HepG2 (cell line): ENCODE measurements around the gene C1R. TPM values are rescaled to one million over a fixed set of nuclear protein-coding genes. Genes with fewer than 3 reads are reported as not detected.

Experiments used
- CBX5 ChIP-seq: sonication (generic); formaldehyde crosslinking; IDR thresholded peaks from 2 replicates; pipeline ENCODE4 v1.4.0; 2020; ENCODE audit warnings: missing genetic modification reagents, borderline replicate concordance
- DR1 ChIP-seq: sonication (generic); formaldehyde crosslinking; IDR thresholded peaks from 2 replicates; pipeline ENCODE4 v1.8.0; 2021; ENCODE audit warnings: mild to moderate bottlenecking, missing genetic modification reagents, inconsistent platforms
- HNF4G ChIP-seq, 2 experiments: sonication (generic) in 1 of 2; formaldehyde crosslinking in 1 of 2; IDR thresholded peaks; 2 replicates each; pipeline versions ENCODE4 v1.4.0 to v1.6.1; 2011 to 2020; ENCODE audit warnings: borderline replicate concordance in 2 of 2, low read depth in 2 of 2, mild to moderate bottlenecking in 2 of 2, low read length in 1 of 2, missing genetic modification reagents in 1 of 2, moderate library complexity in 1 of 2
- MIXL1 ChIP-seq: IDR thresholded peaks from 2 replicates; pipeline ENCODE4 v1.6.1; 2016
- NFE2 ChIP-seq: sonication (generic); formaldehyde crosslinking; IDR thresholded peaks from 2 replicates; pipeline ENCODE4 v1.4.0; 2020; ENCODE audit warnings: missing genetic modification reagents
- RARA ChIP-seq: IDR thresholded peaks from 2 replicates; pipeline ENCODE4 v1.6.1; 2016; ENCODE audit warnings: missing genetic modification reagents, missing compliant biosample characterization
- RXRA ChIP-seq: sonication (generic); formaldehyde crosslinking; IDR thresholded peaks from 2 replicates; pipeline ENCODE4 v1.5.1; 2020; ENCODE audit warnings: missing genetic modification reagents
- SIN3B ChIP-seq: fragments of 150-350 bp; IDR thresholded peaks from 2 replicates; pipeline ENCODE4 v1.6.1; 2014; ENCODE audit warnings: low read length
- ZNF10 ChIP-seq: sonication (generic); formaldehyde crosslinking; IDR thresholded peaks from 2 replicates; pipeline ENCODE4 v1.4.0; 2020; ENCODE audit warnings: mild to moderate bottlenecking, low read depth, missing genetic modification reagents, borderline replicate concordance
- ZNF180 ChIP-seq: sonication (generic); formaldehyde crosslinking; IDR thresholded peaks from 2 replicates; pipeline ENCODE4 v1.4.0; 2020; ENCODE audit warnings: low read depth, missing genetic modification reagents, borderline replicate concordance
- ZNF225 ChIP-seq: sonication (generic); formaldehyde crosslinking; IDR thresholded peaks from 2 replicates; pipeline ENCODE4 v1.4.0; 2020; ENCODE audit warnings: mild to moderate bottlenecking, missing genetic modification reagents
- ZNF337 ChIP-seq: sonication (generic); formaldehyde crosslinking; IDR thresholded peaks from 2 replicates; pipeline ENCODE4 v1.5.1; 2020; ENCODE audit warnings: missing genetic modification reagents, low read depth, mild to moderate bottlenecking, borderline replicate concordance
- ZNF557 ChIP-seq: sonication (generic); formaldehyde crosslinking; IDR thresholded peaks from 2 replicates; pipeline ENCODE4 v1.4.0; 2020; ENCODE audit warnings: missing genetic modification reagents
- ZNF619 ChIP-seq: sonication (generic); formaldehyde crosslinking; IDR thresholded peaks from 2 replicates; pipeline ENCODE4 v1.4.0; 2020; ENCODE audit warnings: mild to moderate bottlenecking, missing genetic modification reagents
- polyA plus RNA-seq, 8 experiments: library from polyadenylated mRNA; depleted of rRNA in 3 of 8; stranded (reverse) in 7 of 8; unstranded in 1 of 8; fragments of >200 nt; fragmentation: Illumina TruSeq in 4 of 8; extraction: Trizol in 4 of 8; gene quantifications; 2 replicates each; pipeline versions ENCODE4 v1.2.1 to v1.2.3, GENCODE V29; 2011 to 2016; ENCODE audit warnings: low read depth in 4 of 8, missing spikeins in 1 of 8, mixed read lengths in 1 of 8; ENCODE audit not compliant: insufficient read depth in 1 of 8
- total RNA-seq, 5 experiments: library from RNA; depleted of rRNA; stranded (reverse); fragments of >200 nt; fragmentation: Illumina TruSeq; extraction: Trizol; gene quantifications; 2 replicates each; pipeline ENCODE4 v1.2.3, GENCODE V29; 2016; ENCODE audit warnings: low read depth in 1 of 5
- TF ChIP-seq, protein P1 (sequence below): sonication (generic); formaldehyde crosslinking; IDR thresholded peaks from 2 replicates; pipeline ENCODE4 v1.5.1; 2020; ENCODE audit warnings: missing genetic modification reagents, mild to moderate bottlenecking, borderline replicate concordance
- TF ChIP-seq, protein P2 (sequence below): sonication (generic); formaldehyde crosslinking; conservative IDR thresholded peaks from 2 replicates; pipeline ENCODE4 v1.8.1; 2023; ENCODE audit warnings: missing genetic modification reagents
- TF ChIP-seq, protein P3 (sequence below): sonication (generic); formaldehyde crosslinking; IDR thresholded peaks from 2 replicates; pipeline ENCODE4 v1.8.1; 2023; ENCODE audit warnings: mild to moderate bottlenecking, missing genetic modification reagents, borderline replicate concordance
- TF ChIP-seq, protein P4 (sequence below): sonication (generic); formaldehyde crosslinking; IDR thresholded peaks from 2 replicates; pipeline ENCODE4 v1.4.0; 2020; ENCODE audit warnings: mild to moderate bottlenecking, missing genetic modification reagents, borderline replicate concordance

The C1R gene
- total and polyA plus RNA-seq, 2 of the 13 experiments (the other 11 are each of a cell fraction or from before 2014, with no cell fraction given), result 3.5 to 6.5 TPM

DNA sequence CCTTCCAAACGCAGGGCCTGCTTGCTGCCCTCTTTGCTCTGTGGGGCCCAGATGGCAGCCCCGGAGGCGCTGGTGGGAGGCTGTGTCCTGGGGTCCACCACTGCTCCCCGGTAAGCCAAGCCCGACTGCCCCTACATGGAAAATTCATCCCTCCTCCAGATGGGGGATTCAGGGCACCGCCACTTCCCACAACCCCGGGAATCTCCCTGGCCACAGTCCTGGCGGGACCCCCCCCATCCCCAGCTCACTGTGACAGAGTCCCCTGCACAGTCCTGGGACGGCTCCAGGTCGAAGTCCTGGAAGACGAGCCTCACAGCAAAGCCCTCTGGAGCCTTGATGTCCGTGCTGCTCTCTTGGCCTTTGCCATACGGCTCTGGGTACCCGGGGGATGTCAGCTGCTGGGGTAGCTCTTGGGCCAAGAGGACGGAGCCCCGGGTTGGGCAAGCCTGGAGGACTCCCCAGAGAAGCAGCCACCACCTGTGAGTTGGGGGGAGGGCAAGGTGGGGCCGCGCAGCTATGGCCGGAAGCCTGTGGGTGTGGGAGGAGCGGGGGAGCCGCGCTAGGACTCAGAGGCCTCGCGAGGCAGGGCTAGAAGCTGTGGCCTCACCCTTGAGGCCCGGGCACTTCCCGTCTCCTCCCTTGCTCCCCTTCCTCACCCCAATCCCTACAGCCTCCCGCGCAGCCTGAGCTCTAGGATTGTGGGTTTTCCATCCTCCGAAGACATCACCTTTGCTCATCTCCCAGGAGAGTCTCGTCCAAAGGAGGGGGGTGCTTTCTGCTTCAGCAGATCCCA, 16.0 kb upstream of the C1R start (continued):
- TF ChIP-seq, protein P1, sequence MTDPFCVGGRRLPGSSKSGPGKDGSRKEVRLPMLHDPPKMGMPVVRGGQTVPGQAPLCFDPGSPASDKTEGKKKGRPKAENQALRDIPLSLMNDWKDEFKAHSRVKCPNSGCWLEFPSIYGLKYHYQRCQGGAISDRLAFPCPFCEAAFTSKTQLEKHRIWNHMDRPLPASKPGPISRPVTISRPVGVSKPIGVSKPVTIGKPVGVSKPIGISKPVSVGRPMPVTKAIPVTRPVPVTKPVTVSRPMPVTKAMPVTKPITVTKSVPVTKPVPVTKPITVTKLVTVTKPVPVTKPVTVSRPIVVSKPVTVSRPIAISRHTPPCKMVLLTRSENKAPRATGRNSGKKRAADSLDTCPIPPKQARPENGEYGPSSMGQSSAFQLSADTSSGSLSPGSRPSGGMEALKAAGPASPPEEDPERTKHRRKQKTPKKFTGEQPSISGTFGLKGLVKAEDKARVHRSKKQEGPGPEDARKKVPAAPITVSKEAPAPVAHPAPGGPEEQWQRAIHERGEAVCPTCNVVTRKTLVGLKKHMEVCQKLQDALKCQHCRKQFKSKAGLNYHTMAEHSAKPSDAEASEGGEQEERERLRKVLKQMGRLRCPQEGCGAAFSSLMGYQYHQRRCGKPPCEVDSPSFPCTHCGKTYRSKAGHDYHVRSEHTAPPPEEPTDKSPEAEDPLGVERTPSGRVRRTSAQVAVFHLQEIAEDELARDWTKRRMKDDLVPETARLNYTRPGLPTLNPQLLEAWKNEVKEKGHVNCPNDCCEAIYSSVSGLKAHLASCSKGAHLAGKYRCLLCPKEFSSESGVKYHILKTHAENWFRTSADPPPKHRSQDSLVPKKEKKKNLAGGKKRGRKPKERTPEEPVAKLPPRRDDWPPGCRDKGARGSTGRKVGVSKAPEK (CRISPR knock-in tag), result no peak
- TF ChIP-seq ZNF619, result 0 out of 2 replicates have a peak, but pooled peaks have one; percentile 56
- TF ChIP-seq, protein P2, sequence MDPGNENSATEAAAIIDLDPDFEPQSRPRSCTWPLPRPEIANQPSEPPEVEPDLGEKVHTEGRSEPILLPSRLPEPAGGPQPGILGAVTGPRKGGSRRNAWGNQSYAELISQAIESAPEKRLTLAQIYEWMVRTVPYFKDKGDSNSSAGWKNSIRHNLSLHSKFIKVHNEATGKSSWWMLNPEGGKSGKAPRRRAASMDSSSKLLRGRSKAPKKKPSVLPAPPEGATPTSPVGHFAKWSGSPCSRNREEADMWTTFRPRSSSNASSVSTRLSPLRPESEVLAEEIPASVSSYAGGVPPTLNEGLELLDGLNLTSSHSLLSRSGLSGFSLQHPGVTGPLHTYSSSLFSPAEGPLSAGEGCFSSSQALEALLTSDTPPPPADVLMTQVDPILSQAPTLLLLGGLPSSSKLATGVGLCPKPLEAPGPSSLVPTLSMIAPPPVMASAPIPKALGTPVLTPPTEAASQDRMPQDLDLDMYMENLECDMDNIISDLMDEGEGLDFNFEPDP (CRISPR knock-in tag), result no peak
- TF ChIP-seq SIN3B, result no peak
- no peak for TF ChIP-seq ZNF337 (CRISPR knock-in tag)
- no peak for TF ChIP-seq ZNF180 (CRISPR knock-in tag)
- peak; percentile 68 for TF ChIP-seq RXRA
- TF ChIP-seq DR1 (CRISPR knock-in tag), result peak; percentile 54; the same call in 1 of the 2 replicates
- no peak for TF ChIP-seq ZNF557 (CRISPR knock-in tag)
- TF ChIP-seq, protein P3, sequence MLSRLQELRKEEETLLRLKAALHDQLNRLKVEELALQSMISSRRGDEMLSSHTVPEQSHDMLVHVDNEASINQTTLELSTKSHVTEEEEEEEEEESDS (CRISPR knock-in tag), result no peak
- TF ChIP-seq ZNF225, result peak; percentile 57; the same call in 1 of the 2 replicates
- TF ChIP-seq HNF4G (IDR thresholded peaks at IDR 0.05; ENCODE audit: borderline replicate concordance, low read depth, low read length), result no peak; the same call in 1 of the 2 replicates
- TF ChIP-seq HNF4G (CRISPR knock-in tag; IDR thresholded peaks at IDR 0.05; ENCODE audit: borderline replicate concordance, low read depth), result peak; percentile 49; the same call in 1 of the 2 replicates
- TF ChIP-seq, protein P4, sequence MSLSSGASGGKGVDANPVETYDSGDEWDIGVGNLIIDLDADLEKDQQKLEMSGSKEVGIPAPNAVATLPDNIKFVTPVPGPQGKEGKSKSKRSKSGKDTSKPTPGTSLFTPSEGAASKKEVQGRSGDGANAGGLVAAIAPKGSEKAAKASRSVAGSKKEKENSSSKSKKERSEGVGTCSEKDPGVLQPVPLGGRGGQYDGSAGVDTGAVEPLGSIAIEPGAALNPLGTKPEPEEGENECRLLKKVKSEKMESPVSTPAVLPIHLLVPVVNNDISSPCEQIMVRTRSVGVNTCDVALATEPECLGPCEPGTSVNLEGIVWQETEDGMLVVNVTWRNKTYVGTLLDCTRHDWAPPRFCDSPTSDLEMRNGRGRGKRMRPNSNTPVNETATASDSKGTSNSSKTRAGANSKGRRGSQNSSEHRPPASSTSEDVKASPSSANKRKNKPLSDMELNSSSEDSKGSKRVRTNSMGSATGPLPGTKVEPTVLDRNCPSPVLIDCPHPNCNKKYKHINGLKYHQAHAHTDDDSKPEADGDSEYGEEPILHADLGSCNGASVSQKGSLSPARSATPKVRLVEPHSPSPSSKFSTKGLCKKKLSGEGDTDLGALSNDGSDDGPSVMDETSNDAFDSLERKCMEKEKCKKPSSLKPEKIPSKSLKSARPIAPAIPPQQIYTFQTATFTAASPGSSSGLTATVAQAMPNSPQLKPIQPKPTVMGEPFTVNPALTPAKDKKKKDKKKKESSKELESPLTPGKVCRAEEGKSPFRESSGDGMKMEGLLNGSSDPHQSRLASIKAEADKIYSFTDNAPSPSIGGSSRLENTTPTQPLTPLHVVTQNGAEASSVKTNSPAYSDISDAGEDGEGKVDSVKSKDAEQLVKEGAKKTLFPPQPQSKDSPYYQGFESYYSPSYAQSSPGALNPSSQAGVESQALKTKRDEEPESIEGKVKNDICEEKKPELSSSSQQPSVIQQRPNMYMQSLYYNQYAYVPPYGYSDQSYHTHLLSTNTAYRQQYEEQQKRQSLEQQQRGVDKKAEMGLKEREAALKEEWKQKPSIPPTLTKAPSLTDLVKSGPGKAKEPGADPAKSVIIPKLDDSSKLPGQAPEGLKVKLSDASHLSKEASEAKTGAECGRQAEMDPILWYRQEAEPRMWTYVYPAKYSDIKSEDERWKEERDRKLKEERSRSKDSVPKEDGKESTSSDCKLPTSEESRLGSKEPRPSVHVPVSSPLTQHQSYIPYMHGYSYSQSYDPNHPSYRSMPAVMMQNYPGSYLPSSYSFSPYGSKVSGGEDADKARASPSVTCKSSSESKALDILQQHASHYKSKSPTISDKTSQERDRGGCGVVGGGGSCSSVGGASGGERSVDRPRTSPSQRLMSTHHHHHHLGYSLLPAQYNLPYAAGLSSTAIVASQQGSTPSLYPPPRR, result 0 out of 2 replicates have a peak, but pooled peaks have one; percentile 17
- TF ChIP-seq RARA (CRISPR knock-in tag), result peak; percentile 52; the same call in 1 of the 2 replicates
- TF ChIP-seq MIXL1 (CRISPR knock-in tag), result peak; percentile 7; the same call in 1 of the 2 replicates
- TF ChIP-seq CBX5 (CRISPR knock-in tag), result 0 out of 2 replicates have a peak, but pooled peaks have one; percentile 17
- TF ChIP-seq NFE2 (CRISPR knock-in tag), result no peak
- TF ChIP-seq ZNF10, result no peak
